WTC11 (cell line): ENCODE results near the gene COL6A5. TPM values are rescaled to one million over a fixed set of nuclear protein-coding genes. Genes with fewer than 3 reads are reported as not detected.

Source experiments
- ATAC-seq: fragments of 200-7000 bp; cut with Tn5 transposase; 2 replicates; pipeline ENCODE4 v1.10.0; 2021; ENCODE audit warnings: mild to moderate bottlenecking, moderate library complexity
- CTCF ChIA-PET: fragments of 300-600 bp; sonication (Branson Sonifier 250); formaldehyde crosslinking; loops from one replicate; lab custom pipeline; 2021; ENCODE audit warnings: antibody characterized with exemption; lab: Charles Lee
- POLR2A ChIA-PET: fragments of 350-600 bp; sonication (Branson Sonifier 250); formaldehyde crosslinking; loops from one replicate; lab custom pipeline; 2021; ENCODE audit warnings: antibody characterized with exemption; lab: Charles Lee
- DNase-seq: peaks from one replicate; pipeline ENCODE4 v3.0.0; 2021; ENCODE audit warnings: low spot score
- H3K27ac Mint-ChIP-seq: 2 replicates; pipeline ENCODE4 v1.8.0; 2021; ENCODE audit warnings: mixed read lengths
- H3K27me3 Mint-ChIP-seq: 2 replicates; pipeline ENCODE4 v1.8.0; 2021; ENCODE audit warnings: low read depth, mild to moderate bottlenecking, moderate library complexity, mixed read lengths
- H3K36me3 Mint-ChIP-seq: 2 replicates; pipeline ENCODE4 v1.8.0; 2021; ENCODE audit warnings: mixed read lengths
- H3K4me1 Mint-ChIP-seq: 2 replicates; pipeline ENCODE4 v1.8.0; 2022; ENCODE audit warnings: mixed read lengths
- H3K4me3 Mint-ChIP-seq: 2 replicates; pipeline ENCODE4 v1.8.0; 2021; ENCODE audit warnings: mild to moderate bottlenecking, moderate library complexity, mixed read lengths
- H3K9me3 Mint-ChIP-seq: 2 replicates; pipeline ENCODE4 v1.8.0; 2021; ENCODE audit warnings: mixed read lengths
- EMX1 ChIP-seq: fragments of 250-450 bp; sonication (Bioruptor Pico); IDR thresholded peaks from 2 replicates; pipeline ENCODE4 v1.8.0; 2021; ENCODE audit warnings: mild to moderate bottlenecking
- ESRRA ChIP-seq: sonication (generic); formaldehyde crosslinking; IDR thresholded peaks from 2 replicates; pipeline ENCODE4 v1.8.1; 2022; ENCODE audit warnings: mild to moderate bottlenecking, missing genetic modification reagents, borderline replicate concordance
- FOXK1 ChIP-seq: sonication (generic); formaldehyde crosslinking; IDR thresholded peaks from 2 replicates; pipeline ENCODE4 v1.8.0; 2022; ENCODE audit warnings: mild to moderate bottlenecking, moderate library complexity, missing genetic modification reagents
- GABPB1 ChIP-seq: sonication (generic); formaldehyde crosslinking; IDR thresholded peaks from 2 replicates; pipeline ENCODE4 v1.8.1; 2023; ENCODE audit warnings: mild to moderate bottlenecking, missing genetic modification reagents
- GTF2I ChIP-seq: fragments of 250-450 bp; sonication (Bioruptor Pico); conservative IDR thresholded peaks from 2 replicates; pipeline ENCODE4 v1.4.0; 2021; ENCODE audit warnings: mild to moderate bottlenecking
- MYBL2 ChIP-seq: sonication (generic); formaldehyde crosslinking; IDR thresholded peaks from 2 replicates; pipeline ENCODE4 v1.8.1; 2023; ENCODE audit warnings: mild to moderate bottlenecking, moderate library complexity, missing genetic modification reagents
- NFE2L1 ChIP-seq: sonication (generic); formaldehyde crosslinking; IDR thresholded peaks from 2 replicates; pipeline ENCODE4 v1.8.1; 2023; ENCODE audit warnings: missing genetic modification reagents
- SMAD3 ChIP-seq: sonication (generic); formaldehyde crosslinking; IDR thresholded peaks from 2 replicates; pipeline ENCODE4 v1.8.0; 2022; ENCODE audit warnings: missing genetic modification reagents, mild to moderate bottlenecking, borderline replicate concordance
- TEAD1 ChIP-seq: sonication (generic); formaldehyde crosslinking; IDR thresholded peaks from 2 replicates; pipeline ENCODE4 v1.8.0; 2022; ENCODE audit warnings: mild to moderate bottlenecking, missing genetic modification reagents
- ZNF121 ChIP-seq: sonication (generic); formaldehyde crosslinking; IDR thresholded peaks from 2 replicates; pipeline ENCODE4 v1.8.0; 2023; ENCODE audit warnings: missing genetic modification reagents
- total RNA-seq: library from RNA; stranded (reverse); gene quantifications from 3 replicates; pipeline ENCODE4 v1.2.3, GENCODE V29; 2021
- TF ChIP-seq, protein P1 (sequence below): sonication (generic); formaldehyde crosslinking; IDR thresholded peaks from 2 replicates; pipeline ENCODE4 v1.8.0; 2023; ENCODE audit warnings: missing genetic modification reagents, mild to moderate bottlenecking, borderline replicate concordance
- TF ChIP-seq, protein P2 (sequence below): sonication (generic); formaldehyde crosslinking; IDR thresholded peaks from 2 replicates; pipeline ENCODE4 v1.8.1; 2022; ENCODE audit warnings: low read depth, missing genetic modification reagents, borderline replicate concordance
- TF ChIP-seq, protein P3 (sequence below): sonication (generic); formaldehyde crosslinking; IDR thresholded peaks from 2 replicates; pipeline ENCODE4 v1.8.1; 2023; ENCODE audit warnings: mild to moderate bottlenecking, missing genetic modification reagents
- TF ChIP-seq, protein P4 (sequence below): sonication (generic); formaldehyde crosslinking; IDR thresholded peaks from 2 replicates; pipeline ENCODE4 v1.8.0; 2022; ENCODE audit warnings: mild to moderate bottlenecking, missing genetic modification reagents
- TF ChIP-seq, protein P5 (sequence below): sonication (generic); formaldehyde crosslinking; IDR thresholded peaks from 2 replicates; pipeline ENCODE4 v1.8.0; 2022; ENCODE audit warnings: mild to moderate bottlenecking, missing genetic modification reagents
- TF ChIP-seq, protein P6 (sequence below): sonication (generic); formaldehyde crosslinking; conservative IDR thresholded peaks from 2 replicates; pipeline ENCODE4 v1.8.1; 2023; ENCODE audit warnings: mild to moderate bottlenecking, low read depth, missing genetic modification reagents, moderate library complexity
- TF ChIP-seq, protein P7 (sequence below): sonication (generic); formaldehyde crosslinking; IDR thresholded peaks from 2 replicates; pipeline ENCODE4 v1.8.1; 2022; ENCODE audit warnings: mild to moderate bottlenecking, missing genetic modification reagents, moderate library complexity, borderline replicate concordance

COL6A5 gene
- total RNA-seq, 1 experiment from 2014 or later, result not detected

DNA sequence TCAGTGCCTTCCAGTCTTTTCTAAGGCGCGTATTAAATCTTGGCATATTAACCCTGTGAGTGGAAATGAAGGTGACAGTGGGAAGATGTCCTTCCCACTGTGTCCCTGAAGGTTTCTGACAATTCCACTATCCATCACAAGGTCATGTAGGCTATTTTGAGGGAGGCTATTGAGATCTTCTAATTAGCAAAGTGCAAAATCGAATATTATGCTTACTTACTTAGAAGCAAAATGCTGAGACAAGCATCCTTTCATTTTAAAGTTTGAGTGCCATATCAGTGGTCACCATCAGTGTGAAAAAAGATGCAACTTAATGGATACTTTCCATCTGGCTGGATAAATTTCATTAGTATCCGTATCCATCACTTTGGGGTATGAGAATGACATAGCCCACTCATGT is 77.6 kb downstream of the COL6A5 start (continued):
- TF ChIP-seq, protein P1, sequence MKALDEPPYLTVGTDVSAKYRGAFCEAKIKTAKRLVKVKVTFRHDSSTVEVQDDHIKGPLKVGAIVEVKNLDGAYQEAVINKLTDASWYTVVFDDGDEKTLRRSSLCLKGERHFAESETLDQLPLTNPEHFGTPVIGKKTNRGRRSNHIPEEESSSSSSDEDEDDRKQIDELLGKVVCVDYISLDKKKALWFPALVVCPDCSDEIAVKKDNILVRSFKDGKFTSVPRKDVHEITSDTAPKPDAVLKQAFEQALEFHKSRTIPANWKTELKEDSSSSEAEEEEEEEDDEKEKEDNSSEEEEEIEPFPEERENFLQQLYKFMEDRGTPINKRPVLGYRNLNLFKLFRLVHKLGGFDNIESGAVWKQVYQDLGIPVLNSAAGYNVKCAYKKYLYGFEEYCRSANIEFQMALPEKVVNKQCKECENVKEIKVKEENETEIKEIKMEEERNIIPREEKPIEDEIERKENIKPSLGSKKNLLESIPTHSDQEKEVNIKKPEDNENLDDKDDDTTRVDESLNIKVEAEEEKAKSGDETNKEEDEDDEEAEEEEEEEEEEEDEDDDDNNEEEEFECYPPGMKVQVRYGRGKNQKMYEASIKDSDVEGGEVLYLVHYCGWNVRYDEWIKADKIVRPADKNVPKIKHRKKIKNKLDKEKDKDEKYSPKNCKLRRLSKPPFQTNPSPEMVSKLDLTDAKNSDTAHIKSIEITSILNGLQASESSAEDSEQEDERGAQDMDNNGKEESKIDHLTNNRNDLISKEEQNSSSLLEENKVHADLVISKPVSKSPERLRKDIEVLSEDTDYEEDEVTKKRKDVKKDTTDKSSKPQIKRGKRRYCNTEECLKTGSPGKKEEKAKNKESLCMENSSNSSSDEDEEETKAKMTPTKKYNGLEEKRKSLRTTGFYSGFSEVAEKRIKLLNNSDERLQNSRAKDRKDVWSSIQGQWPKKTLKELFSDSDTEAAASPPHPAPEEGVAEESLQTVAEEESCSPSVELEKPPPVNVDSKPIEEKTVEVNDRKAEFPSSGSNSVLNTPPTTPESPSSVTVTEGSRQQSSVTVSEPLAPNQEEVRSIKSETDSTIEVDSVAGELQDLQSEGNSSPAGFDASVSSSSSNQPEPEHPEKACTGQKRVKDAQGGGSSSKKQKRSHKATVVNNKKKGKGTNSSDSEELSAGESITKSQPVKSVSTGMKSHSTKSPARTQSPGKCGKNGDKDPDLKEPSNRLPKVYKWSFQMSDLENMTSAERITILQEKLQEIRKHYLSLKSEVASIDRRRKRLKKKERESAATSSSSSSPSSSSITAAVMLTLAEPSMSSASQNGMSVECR (CRISPR knock-in tag), result no peak
- TF ChIP-seq, protein P2, sequence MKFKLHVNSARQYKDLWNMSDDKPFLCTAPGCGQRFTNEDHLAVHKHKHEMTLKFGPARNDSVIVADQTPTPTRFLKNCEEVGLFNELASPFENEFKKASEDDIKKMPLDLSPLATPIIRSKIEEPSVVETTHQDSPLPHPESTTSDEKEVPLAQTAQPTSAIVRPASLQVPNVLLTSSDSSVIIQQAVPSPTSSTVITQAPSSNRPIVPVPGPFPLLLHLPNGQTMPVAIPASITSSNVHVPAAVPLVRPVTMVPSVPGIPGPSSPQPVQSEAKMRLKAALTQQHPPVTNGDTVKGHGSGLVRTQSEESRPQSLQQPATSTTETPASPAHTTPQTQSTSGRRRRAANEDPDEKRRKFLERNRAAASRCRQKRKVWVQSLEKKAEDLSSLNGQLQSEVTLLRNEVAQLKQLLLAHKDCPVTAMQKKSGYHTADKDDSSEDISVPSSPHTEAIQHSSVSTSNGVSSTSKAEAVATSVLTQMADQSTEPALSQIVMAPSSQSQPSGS (CRISPR knock-in tag), result no peak
- TF ChIP-seq GTF2I (CRISPR knock-in tag) (no peak), ZNF121 (CRISPR knock-in tag) (no peak)
- TF ChIP-seq, protein P3, sequence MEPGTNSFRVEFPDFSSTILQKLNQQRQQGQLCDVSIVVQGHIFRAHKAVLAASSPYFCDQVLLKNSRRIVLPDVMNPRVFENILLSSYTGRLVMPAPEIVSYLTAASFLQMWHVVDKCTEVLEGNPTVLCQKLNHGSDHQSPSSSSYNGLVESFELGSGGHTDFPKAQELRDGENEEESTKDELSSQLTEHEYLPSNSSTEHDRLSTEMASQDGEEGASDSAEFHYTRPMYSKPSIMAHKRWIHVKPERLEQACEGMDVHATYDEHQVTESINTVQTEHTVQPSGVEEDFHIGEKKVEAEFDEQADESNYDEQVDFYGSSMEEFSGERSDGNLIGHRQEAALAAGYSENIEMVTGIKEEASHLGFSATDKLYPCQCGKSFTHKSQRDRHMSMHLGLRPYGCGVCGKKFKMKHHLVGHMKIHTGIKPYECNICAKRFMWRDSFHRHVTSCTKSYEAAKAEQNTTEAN, result no peak

DNA sequence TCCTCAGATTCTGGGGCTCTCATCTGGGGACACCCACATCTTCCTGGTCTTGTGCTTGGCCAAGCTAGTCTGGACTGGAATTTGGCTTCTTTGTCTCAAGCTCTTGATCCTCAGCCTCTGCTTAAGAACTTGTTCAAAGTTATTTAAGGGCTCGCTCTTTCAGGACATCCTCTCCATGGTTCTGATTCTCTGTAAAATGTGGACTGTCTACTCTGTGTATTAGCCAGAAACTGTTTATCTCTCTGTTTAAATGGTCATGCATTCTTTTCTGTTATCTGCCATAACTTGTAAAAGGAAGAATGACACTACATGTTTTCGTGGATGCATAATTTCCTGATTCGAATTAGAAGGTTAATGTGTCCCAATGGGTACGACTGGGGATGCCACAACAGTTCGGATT is 79.4 kb downstream of the COL6A5 start:
- DNase-seq, result no peak
- Mint-ChIP-seq H3K4me1 (peaks cover 8% of the 10 kb centered on the region), H3K27ac (no peak overlapping the region), H3K4me3 (no peak overlapping the region), H3K27me3 (no peaks in the 10 kb centered on the region), H3K9me3 (no peaks in the 10 kb centered on the region), H3K36me3 (no peaks in the 10 kb centered on the region)
- CTCF ChIA-PET, result no interaction called here
- TF ChIP-seq GABPB1 (CRISPR knock-in tag), result no peak
- TF ChIP-seq, protein P4, sequence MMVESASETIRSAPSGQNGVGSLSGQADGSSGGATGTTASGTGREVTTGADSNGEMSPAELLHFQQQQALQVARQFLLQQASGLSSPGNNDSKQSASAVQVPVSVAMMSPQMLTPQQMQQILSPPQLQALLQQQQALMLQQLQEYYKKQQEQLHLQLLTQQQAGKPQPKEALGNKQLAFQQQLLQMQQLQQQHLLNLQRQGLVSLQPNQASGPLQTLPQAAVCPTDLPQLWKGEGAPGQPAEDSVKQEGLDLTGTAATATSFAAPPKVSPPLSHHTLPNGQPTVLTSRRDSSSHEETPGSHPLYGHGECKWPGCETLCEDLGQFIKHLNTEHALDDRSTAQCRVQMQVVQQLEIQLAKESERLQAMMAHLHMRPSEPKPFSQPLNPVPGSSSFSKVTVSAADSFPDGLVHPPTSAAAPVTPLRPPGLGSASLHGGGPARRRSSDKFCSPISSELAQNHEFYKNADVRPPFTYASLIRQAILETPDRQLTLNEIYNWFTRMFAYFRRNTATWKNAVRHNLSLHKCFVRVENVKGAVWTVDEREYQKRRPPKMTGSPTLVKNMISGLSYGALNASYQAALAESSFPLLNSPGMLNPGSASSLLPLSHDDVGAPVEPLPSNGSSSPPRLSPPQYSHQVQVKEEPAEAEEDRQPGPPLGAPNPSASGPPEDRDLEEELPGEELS, result no peak
- TF ChIP-seq, protein P5, sequence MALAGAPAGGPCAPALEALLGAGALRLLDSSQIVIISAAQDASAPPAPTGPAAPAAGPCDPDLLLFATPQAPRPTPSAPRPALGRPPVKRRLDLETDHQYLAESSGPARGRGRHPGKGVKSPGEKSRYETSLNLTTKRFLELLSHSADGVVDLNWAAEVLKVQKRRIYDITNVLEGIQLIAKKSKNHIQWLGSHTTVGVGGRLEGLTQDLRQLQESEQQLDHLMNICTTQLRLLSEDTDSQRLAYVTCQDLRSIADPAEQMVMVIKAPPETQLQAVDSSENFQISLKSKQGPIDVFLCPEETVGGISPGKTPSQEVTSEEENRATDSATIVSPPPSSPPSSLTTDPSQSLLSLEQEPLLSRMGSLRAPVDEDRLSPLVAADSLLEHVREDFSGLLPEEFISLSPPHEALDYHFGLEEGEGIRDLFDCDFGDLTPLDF, result no peak
- TF ChIP-seq NFE2L1 (CRISPR knock-in tag), result no peak
- no peak for TF ChIP-seq FOXK1 (CRISPR knock-in tag)
- no peak for TF ChIP-seq GTF2I (CRISPR knock-in tag)
- TF ChIP-seq ESRRA (CRISPR knock-in tag), result no peak
- TF ChIP-seq MYBL2 (CRISPR knock-in tag), result no peak
- no peak for TF ChIP-seq EMX1
- no peak for ATAC-seq
- POLR2A ChIA-PET, result no interaction called here

DNA sequence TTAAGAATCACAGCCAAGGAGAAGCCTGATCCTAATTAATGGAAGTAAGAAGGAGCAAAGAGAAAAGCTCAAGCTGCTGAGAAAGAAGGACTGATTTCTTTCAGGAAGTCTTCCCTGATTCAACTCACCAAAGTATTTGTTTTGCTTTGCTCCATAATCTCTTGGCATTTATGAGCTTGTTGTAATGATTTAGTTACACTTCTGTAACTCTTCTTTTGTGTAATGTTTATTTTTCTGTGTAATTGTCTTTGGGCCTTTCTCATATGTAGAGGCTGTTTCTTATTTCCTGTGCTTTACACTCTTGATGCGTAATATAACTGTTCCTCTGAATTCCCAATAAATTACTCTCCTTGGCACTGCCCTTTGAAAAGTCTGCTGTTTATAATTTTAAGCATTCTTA is 80.0 kb downstream of the COL6A5 start:
- no peak for ATAC-seq
- H3K27me3 Mint-ChIP-seq, result no peaks in the 10 kb centered on the region
- ChIA-PET POLR2A (no interaction called here), CTCF (no interaction called here)
- H3K36me3 Mint-ChIP-seq, result no peaks in the 10 kb centered on the region
- no peaks in the 10 kb centered on the region for H3K9me3 Mint-ChIP-seq
- H3K4me3 Mint-ChIP-seq, result no peak overlapping the region
- peaks cover 9% of the 10 kb centered on the region for H3K4me1 Mint-ChIP-seq
- no peak for DNase-seq
- no peak overlapping the region for H3K27ac Mint-ChIP-seq
- TF ChIP-seq SMAD3 (no peak), TEAD1 (CRISPR knock-in tag) (no peak)
- TF ChIP-seq, protein P6, sequence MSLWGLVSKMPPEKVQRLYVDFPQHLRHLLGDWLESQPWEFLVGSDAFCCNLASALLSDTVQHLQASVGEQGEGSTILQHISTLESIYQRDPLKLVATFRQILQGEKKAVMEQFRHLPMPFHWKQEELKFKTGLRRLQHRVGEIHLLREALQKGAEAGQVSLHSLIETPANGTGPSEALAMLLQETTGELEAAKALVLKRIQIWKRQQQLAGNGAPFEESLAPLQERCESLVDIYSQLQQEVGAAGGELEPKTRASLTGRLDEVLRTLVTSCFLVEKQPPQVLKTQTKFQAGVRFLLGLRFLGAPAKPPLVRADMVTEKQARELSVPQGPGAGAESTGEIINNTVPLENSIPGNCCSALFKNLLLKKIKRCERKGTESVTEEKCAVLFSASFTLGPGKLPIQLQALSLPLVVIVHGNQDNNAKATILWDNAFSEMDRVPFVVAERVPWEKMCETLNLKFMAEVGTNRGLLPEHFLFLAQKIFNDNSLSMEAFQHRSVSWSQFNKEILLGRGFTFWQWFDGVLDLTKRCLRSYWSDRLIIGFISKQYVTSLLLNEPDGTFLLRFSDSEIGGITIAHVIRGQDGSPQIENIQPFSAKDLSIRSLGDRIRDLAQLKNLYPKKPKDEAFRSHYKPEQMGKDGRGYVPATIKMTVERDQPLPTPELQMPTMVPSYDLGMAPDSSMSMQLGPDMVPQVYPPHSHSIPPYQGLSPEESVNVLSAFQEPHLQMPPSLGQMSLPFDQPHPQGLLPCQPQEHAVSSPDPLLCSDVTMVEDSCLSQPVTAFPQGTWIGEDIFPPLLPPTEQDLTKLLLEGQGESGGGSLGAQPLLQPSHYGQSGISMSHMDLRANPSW, result no peak
- TF ChIP-seq, protein P7, sequence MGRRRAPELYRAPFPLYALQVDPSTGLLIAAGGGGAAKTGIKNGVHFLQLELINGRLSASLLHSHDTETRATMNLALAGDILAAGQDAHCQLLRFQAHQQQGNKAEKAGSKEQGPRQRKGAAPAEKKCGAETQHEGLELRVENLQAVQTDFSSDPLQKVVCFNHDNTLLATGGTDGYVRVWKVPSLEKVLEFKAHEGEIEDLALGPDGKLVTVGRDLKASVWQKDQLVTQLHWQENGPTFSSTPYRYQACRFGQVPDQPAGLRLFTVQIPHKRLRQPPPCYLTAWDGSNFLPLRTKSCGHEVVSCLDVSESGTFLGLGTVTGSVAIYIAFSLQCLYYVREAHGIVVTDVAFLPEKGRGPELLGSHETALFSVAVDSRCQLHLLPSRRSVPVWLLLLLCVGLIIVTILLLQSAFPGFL (CRISPR knock-in tag), result no peak
